HG02943 (cell line): Measurements from ENCODE around the gene ABCC4.
A peak's percentile ranks its signal among the peaks of the same experiment; 100 is the strongest.

ENCODE experiments used
- ATAC-seq: cut with Tn5 transposase; IDR thresholded peaks from one replicate; pipeline ENCODE4 v1.9.1; 2021; ENCODE audit warnings: mild to moderate bottlenecking, low read depth, moderate library complexity; ENCODE audit not compliant: unreplicated experiment

The ABCC4 gene

GRCh38 chr13:95234242-95234641 is 67.0 kb downstream of the ABCC4 start:
- peak; percentile 81 for ATAC-seq

GRCh38 chr13:95233026-95233635 is 68.1 kb downstream of the ABCC4 start:
- ATAC-seq, result no peak

GRCh38 chr13:95231393-95231792 is 69.9 kb downstream of the ABCC4 start:
- ATAC-seq, result no peak

GRCh38 chr13:95229855-95230254 is 71.4 kb downstream of the ABCC4 start:
- ATAC-seq, result no peak

- no peak for ATAC-seq
These were observed 73.1 kb downstream of the ABCC4 start for GRCh38 chr13:95228130-95228529.

GRCh38 chr13:95226932-95227695 is 74.1 kb downstream of the ABCC4 start:
- ATAC-seq, result peak; percentile 82

GRCh38 chr13:95226476-95226875 is 74.8 kb downstream of the ABCC4 start:
- no peak for ATAC-seq

- no peak for ATAC-seq
These were observed 75.2 kb downstream of the ABCC4 start for GRCh38 chr13:95226050-95226449.

- no peak for ATAC-seq
These were observed 77.2 kb downstream of the ABCC4 start for GRCh38 chr13:95224064-95224463.

- ATAC-seq, result peak; percentile 42
These were observed 78.6 kb downstream of the ABCC4 start for GRCh38 chr13:95222733-95223018.

GRCh38 chr13:95221971-95222732 is 79.1 kb downstream of the ABCC4 start:
- ATAC-seq, result peak; percentile 55

GRCh38 chr13:95220611-95221010 is 80.6 kb downstream of the ABCC4 start:
- no peak for ATAC-seq

- no peak for ATAC-seq
These were observed 83.1 kb downstream of the ABCC4 start for GRCh38 chr13:95217920-95218830.

GRCh38 chr13:95216182-95216581 is 85.1 kb downstream of the ABCC4 start:
- no peak for ATAC-seq

GRCh38 chr13:95212983-95213850 is 88.0 kb downstream of the ABCC4 start:
- ATAC-seq, result no peak

- ATAC-seq, result no peak
These were observed 92.1 kb downstream of the ABCC4 start for GRCh38 chr13:95209109-95209508.

GRCh38 chr13:95207769-95208366 is 93.4 kb downstream of the ABCC4 start:
- peak; percentile 66 for ATAC-seq

GRCh38 chr13:95206116-95206515 is 95.1 kb downstream of the ABCC4 start:
- ATAC-seq, result no peak

GRCh38 chr13:95204231-95204765 is 97.0 kb downstream of the ABCC4 start:
- ATAC-seq, result no peak
